Mesenteric fat pad (tissue), 1 donor: ENCODE measurements around the gene MEFV. TPM values are rescaled to one million over a fixed set of nuclear protein-coding genes. Genes with fewer than 3 reads are reported as not detected.

Source experiments
- total RNA-seq: library from RNA; stranded (reverse); fragmentation: NEBNext Ultra II Directional; extraction: Animal tissue kit (Norgen Biotek cat#: 25700); gene quantifications from one replicate; pipeline ENCODE4 v1.2.1, GENCODE V29; 2021
- donor health status: DM: yes; HTN: yes; CAD: no.

MEFV gene
- total RNA-seq, 1 donor from 2014 or later = 6.0 TPM

Other genes starting within 250 kb of the MEFV start
- not detected for gene CLDN9, start 243.7 kb downstream of the MEFV start, total RNA-seq
- gene CLDN6, start 238.4 kb downstream of the MEFV start, total RNA-seq = not detected
- 84.8 TPM for gene TNFRSF12A, start 236.3 kb downstream of the MEFV start, total RNA-seq
- gene HCFC1R1, start 232.7 kb downstream of the MEFV start, total RNA-seq = 26.5 TPM
- gene THOC6, start 232.6 kb downstream of the MEFV start, total RNA-seq = 20.6 TPM
- not detected for gene BICDL2, start 219.7 kb downstream of the MEFV start, total RNA-seq
- 21.6 TPM for gene MMP25, start 210.1 kb downstream of the MEFV start, total RNA-seq
- gene IL32, start 191.0 kb downstream of the MEFV start, total RNA-seq = 36.0 TPM
- gene ZSCAN10, start 157.3 kb downstream of the MEFV start, total RNA-seq = not detected
- gene ZNF205, start 144.0 kb downstream of the MEFV start, total RNA-seq = 6.1 TPM
- gene ZNF213, start 121.6 kb downstream of the MEFV start, total RNA-seq = 6.0 TPM
- not detected for gene OR1F1, start 68.4 kb downstream of the MEFV start, total RNA-seq
- 8.4 TPM for gene ZNF200, start 21.5 kb downstream of the MEFV start, total RNA-seq
- gene ZNF263, start 26.9 kb upstream of the MEFV start, total RNA-seq = 25.9 TPM
- gene TIGD7, start 48.8 kb upstream of the MEFV start, total RNA-seq = 5.2 TPM
- 17.9 TPM for gene ZNF75A, start 48.9 kb upstream of the MEFV start, total RNA-seq
- not detected for gene OR2C1, start 99.3 kb upstream of the MEFV start, total RNA-seq
- gene ZSCAN32, start 144.4 kb upstream of the MEFV start, total RNA-seq = 11.0 TPM
- gene ZNF174, start 144.6 kb upstream of the MEFV start, total RNA-seq = 7.6 TPM
- 2.4 TPM for gene ZNF597, start 186.9 kb upstream of the MEFV start, total RNA-seq
- gene NAA60, start 187.0 kb upstream of the MEFV start, total RNA-seq = 39.1 TPM
- gene C16orf90, start 238.9 kb upstream of the MEFV start, total RNA-seq = not detected
- 20.0 TPM for gene CLUAP1, start 244.4 kb upstream of the MEFV start, total RNA-seq